WI38 (cell line): ENCODE data around the gene DPY19L1.
"Not testable (repeated sequence)": the region's sequence is repeated elsewhere in the genome, so short reads cannot be mapped to it uniquely, and the experiment has no call there.

Experiments
- H3K4me3 ChIP-seq: 2 replicates; pipeline ENCODE4 v1.5.1; 2011; ENCODE audit warnings: low read depth, mild to moderate bottlenecking, control low read depth, low read length
- TF ChIP-seq, protein P1 (sequence below): IDR thresholded peaks from 2 replicates; pipeline ENCODE4 v1.5.1; 2012; ENCODE audit warnings: low read depth, mild to moderate bottlenecking, control low read depth, low read length

DPY19L1 gene

DNA sequence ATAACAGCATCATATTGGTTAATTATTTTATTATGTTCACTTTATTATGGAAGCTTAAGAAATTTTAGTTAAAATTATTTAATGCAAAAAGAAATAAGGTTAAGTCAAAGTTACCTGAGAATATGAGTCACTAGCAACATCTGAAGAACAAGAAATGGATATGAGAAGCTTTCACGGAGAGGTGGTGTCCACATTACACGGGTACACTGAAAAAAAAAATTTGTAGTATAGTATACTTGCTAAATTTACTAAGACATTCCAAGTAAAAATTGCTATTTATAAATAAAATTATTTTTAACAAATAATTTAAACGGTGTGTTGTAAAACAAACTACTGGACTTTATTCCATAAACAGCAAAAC is 63.9 kb downstream of the DPY19L1 start:
- TF ChIP-seq, protein P1, sequence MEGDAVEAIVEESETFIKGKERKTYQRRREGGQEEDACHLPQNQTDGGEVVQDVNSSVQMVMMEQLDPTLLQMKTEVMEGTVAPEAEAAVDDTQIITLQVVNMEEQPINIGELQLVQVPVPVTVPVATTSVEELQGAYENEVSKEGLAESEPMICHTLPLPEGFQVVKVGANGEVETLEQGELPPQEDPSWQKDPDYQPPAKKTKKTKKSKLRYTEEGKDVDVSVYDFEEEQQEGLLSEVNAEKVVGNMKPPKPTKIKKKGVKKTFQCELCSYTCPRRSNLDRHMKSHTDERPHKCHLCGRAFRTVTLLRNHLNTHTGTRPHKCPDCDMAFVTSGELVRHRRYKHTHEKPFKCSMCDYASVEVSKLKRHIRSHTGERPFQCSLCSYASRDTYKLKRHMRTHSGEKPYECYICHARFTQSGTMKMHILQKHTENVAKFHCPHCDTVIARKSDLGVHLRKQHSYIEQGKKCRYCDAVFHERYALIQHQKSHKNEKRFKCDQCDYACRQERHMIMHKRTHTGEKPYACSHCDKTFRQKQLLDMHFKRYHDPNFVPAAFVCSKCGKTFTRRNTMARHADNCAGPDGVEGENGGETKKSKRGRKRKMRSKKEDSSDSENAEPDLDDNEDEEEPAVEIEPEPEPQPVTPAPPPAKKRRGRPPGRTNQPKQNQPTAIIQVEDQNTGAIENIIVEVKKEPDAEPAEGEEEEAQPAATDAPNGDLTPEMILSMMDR = no peak

DNA sequence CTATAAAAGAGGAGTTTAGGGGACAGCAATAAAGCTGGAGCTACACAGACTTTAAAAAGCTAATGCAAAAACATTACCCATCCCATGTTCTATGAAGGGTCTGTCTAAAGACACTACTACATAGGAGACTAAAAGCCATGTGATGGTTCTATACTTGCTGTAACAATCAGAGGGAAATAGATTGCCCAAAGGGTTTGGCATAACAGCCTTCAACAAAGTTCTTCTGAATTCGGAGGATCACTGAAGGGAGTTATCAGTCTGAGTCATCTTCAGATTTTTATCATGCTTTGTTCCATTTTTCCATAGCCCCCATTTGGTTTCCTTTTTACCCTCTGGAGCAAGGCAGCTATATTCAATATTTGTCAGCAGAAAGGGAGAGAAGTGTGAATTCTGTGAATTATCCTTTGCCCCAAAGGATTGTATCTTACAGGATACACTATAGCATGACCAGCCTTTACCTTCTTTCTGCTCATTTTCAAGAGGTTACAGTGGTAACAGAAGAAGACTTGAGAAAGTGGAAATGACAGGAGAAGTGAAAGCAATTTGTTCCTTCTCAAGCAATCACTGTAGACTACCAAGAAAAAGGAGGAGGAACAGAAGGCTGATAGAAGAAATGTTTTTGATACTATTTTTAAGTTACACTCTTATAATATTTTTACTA is 64.4 kb downstream of the DPY19L1 start:
- H3K4me3 ChIP-seq = not testable (repeated sequence)

More for the DNA sequence above, 63.9 kb downstream of the DPY19L1 start:
- no peak overlapping the region for H3K4me3 ChIP-seq

DNA sequence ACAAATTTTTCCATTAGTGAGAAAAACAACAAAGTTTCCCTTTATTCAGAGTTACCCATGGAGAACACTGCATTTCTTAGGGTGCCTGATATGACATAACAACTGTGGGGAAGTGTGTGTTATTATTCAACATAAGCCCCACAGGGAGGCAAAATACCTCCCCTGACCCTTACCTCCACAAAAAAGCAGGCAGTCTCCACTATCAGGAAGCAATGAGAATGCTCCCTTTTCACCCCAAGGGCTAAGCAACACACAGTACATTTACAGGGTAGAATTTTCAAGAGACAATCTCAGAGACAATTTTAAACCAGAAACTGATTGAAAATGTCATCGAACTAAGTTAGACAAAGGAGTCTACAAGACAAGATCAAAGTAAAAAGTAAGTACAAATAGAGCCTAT is 69.5 kb downstream of the DPY19L1 start:
- not testable (repeated sequence) for H3K4me3 ChIP-seq

DNA sequence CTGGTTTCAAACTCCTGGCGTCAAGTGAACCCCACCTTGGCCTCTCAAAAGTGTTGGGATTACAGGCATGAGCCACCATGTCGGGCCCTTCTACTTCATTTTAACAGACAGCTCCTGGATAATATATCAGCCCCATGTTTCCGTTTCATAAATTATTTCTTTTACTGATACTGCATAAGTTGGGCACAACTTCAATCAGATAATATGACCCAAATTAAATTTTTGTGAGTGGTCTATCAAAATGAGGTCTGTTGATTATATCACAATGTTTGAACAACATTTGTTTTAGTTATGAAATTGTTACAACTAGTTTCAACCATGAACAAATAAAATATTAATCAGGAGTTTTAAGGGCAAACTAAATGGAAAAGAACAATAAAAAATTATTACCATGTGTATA is 70.8 kb downstream of the DPY19L1 start:
- not testable (repeated sequence) for H3K4me3 ChIP-seq

DNA sequence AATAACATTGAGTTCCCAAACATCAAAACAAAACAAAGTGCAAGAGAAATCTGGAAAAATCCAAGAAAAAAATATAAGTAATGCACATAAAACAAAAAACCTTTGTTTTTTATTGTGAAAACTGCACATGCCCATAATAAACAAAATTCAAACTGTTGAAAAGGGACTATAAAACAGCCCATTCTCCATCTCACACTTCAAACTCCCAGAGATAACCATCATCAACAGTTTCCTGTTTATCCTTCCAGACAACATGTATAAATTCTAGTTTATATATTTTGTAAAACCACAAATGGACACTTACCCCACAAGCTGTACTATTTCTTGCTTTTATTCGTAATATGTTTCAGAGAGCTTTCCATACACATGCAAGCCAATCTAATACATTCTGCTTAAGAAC is 79.3 kb downstream of the DPY19L1 start:
- TF ChIP-seq, protein P1 = no peak
- H3K4me3 ChIP-seq = no peak overlapping the region

DNA sequence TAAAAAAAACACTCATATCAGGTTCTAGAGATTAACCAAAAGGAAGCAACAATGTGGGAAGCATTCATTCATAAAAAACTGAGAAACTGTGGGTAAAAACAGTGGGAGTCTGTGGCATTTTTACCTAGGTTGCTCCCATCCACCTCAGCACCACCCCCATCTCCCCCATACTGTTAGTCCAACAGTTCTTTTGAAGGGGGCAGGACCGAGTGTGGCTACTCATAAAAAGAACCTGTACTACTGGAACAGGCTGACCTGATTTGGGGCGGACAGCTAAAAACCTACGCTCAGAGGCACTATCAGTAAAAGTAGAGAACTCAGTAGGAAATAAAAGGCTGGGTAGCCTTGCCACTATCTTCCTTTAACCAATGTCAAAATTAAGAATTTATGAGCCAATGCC is 84.5 kb downstream of the DPY19L1 start:
- TF ChIP-seq, protein P1 = no peak
- H3K4me3 ChIP-seq = no peak overlapping the region

DNA sequence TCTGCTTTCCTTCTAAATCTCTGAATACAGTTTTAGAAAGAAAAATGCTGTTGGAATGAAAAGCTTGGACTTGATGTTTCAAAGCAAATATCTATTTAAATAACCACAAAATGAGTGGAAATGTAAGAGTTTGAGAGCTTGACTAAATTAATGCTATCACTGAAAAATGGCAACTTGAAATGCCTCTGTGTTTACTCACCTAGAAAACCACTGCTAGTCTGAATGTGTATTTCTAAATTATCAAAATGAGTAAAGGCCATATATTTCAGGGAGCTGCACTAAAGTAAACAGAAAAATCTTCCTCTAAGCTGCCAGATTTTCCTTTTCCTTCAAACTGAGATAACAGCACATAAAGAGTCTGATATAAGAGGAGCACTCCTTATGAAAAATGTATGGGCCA is 87.9 kb downstream of the DPY19L1 start:
- no peak overlapping the region for H3K4me3 ChIP-seq
- TF ChIP-seq, protein P1 = no peak

DNA sequence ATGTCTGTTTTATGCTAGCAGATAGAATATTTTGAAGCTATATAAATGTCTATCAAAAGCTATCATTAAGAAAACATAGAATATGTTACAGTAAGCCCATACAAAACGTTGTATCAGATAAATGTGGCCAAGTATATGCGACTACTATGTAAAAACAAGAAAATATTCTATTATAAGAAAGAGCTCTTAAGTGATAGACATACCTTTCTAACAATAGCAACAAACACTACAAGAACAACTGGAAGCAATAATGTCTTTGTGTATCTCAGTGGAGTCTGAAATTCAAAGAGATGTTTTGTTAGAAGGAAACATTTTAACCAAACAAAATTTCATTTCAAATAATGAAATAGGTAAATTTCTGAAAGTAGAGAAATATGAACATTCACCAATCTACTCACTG is 89.9 kb downstream of the DPY19L1 start:
- not testable (repeated sequence) for H3K4me3 ChIP-seq

DNA sequence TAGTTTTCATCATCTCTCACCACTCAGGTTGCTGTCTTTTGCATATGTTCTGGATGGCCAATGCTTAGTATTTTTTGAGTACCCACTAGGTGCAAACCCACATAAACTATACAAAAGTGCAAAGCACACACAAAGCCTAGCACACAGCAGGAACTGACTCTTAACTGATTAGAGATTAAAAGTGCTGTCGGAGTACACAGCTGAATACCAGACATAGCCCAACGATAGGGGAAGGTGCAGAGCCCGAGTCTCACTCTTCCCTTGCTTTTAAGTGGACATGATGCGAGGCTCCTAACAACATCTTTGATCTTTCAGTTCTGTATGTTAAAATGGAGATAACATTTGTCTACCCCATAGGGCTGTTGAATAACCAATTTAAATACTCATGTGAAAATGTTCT is 90.8 kb downstream of the DPY19L1 start:
- TF ChIP-seq, protein P1 = no peak
- no peak overlapping the region for H3K4me3 ChIP-seq

DNA sequence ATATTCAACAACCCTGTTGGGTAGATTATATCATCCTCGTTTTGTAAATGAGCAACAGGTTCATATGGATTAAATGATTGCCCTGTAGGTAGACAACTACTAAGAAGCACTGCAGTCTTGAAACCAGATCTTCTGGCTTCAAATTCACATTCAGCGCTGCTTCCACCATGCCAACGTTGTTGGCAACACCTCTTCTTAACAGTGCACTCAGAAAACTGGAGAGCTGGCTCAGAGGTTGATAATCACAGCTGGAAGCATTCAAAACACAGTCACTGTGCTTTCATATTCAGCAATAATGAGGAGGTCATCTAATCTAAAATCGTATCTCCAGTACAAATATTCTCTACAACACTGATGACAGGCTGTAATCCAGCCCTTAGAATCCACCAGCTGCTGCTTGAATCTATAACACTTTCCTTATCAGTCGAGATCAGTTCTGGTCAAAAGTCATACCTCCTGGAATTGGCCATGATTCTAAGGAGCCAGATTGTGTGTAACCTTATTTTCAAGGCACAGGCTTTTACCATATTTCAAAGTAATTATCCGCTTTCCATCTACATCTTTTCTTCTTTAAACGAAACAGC is 91.3 kb downstream of the DPY19L1 start:
- not testable (repeated sequence) for H3K4me3 ChIP-seq
